Activated CD8-positive, alpha-beta T cell treated with anti-CD3 and anti-CD28 coated beads, Interleukin-2, amount 10 ng/mL, durations not matched to agents 7 days and 5 days (primary cell): ENCODE data around the gene HOXD8. TPM values are rescaled to one million over a fixed set of nuclear protein-coding genes. Genes with fewer than 3 reads are reported as not detected.

Experiments used
- ATAC-seq: fragments of 150-1000 bp; cut with Tn5 transposase; one replicate; pipeline ENCODE4 v1.10.0; 2021; ENCODE audit warnings: moderate library complexity
- CTCF ChIA-PET: fragments of 350-600 bp; sonication (Branson Sonifier 250); formaldehyde crosslinking; loops from one replicate; lab custom pipeline; 2021; ENCODE audit warnings: antibody characterized with exemption; lab: Charles Lee
- POLR2A ChIA-PET: fragments of 350-600 bp; sonication (Branson Sonifier 250); formaldehyde crosslinking; loops from one replicate; lab custom pipeline; 2021; ENCODE audit warnings: antibody characterized with exemption; lab: Charles Lee
- DNase-seq: peaks from one replicate; pipeline ENCODE4 v3.0.0-alpha.2; 2020
- H3K27ac Mint-ChIP-seq: one replicate; pipeline ENCODE4 v1.8.0; 2021; ENCODE audit warnings: mild to moderate bottlenecking, mixed read lengths
- H3K27me3 Mint-ChIP-seq: one replicate; pipeline ENCODE4 v1.8.0; 2021; ENCODE audit warnings: low read depth, mixed read lengths
- H3K36me3 Mint-ChIP-seq: one replicate; pipeline ENCODE4 v1.8.0; 2021; ENCODE audit warnings: low read depth, mixed read lengths
- H3K4me1 Mint-ChIP-seq: one replicate; pipeline ENCODE4 v1.8.0; 2021; ENCODE audit warnings: low read depth, mixed read lengths
- H3K4me3 Mint-ChIP-seq: one replicate; pipeline ENCODE4 v1.8.0; 2021; ENCODE audit warnings: mild to moderate bottlenecking, mixed read lengths
- H3K9me3 Mint-ChIP-seq: one replicate; pipeline ENCODE4 v1.8.0; 2022; ENCODE audit warnings: mixed read lengths; ENCODE audit not compliant: insufficient read depth
- microRNA-seq: library from miRNA; unstranded; fragments of <30 nt; microRNA quantifications from one replicate; pipeline ENCODE4 v1.2.0, GENCODE V29; 2022
- total RNA-seq, 2 experiments: library from RNA; stranded (reverse); gene quantifications; one replicate each; pipeline ENCODE4 v1.2.3, GENCODE V29; 2021

HOXD8 gene
- total RNA-seq, 2 experiments from 2014 or later, result not detected

DNA sequence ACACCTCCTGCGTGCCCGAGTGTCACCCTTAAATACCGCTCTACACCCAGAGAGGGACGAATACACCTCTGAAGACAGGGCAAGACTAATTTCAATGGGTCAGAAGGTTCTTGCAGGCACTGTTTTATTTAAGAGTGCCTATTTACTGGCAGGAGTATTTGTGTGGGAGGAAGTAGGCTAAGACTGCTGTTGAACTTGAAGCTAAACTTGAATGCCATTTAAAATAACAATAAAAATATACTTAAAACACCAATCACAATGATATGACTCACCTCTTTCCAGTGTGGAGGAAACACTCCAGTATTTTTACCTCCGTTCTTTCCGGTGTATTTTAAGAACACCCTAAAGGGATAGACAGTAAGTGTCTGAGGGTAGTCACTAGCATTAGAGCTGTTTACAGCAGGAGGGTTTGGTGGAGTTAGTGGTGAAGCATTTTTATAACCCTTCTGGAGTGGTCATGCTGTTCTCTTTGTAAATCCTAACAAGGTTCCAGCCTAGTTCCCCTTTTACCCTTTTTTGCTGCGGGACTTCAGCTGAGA lies 49.3 kb downstream of the HOXD8 start:
- ATAC-seq (peak; percentile 19), DNase-seq (no peak)
- Mint-ChIP-seq H3K4me1 (peaks cover 5% of the 10 kb centered on the region), H3K4me3 (no peak overlapping the region), H3K9me3 (no peaks in the 10 kb centered on the region), H3K36me3 (no peaks in the 10 kb centered on the region), H3K27me3 (peaks cover 80% of the 10 kb centered on the region), H3K27ac (no peak overlapping the region)
- ChIA-PET POLR2A (no interaction called here), CTCF (interaction anchor here (0.7 to 1.7 kb wide), 3 partner anchors 9 to 376 kb away, joined by 3 to 4 read pairs (median 4); no protein-coding TSS in a partner anchor)

DNA sequence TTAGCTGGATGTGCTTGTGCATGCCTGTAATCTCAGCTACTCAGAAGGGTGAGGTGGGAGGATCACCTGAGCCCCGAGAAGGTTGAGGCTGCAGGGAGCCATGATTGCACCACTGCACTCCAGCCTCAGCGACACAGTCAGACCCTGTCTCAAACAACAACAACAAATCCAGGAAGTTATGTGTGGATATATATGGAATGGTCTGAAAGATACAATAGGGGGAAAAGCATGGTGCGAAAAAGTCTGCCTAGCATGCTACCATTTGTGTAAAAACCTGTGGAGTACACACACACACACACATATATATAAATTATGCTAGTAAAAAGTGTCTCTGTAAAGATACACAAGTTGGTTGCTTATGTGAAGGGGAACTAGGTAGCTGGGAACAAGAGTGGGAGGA lies 52.0 kb downstream of the HOXD8 start:
- Mint-ChIP-seq H3K27ac (no peak overlapping the region), H3K9me3 (no peaks in the 10 kb centered on the region), H3K36me3 (no peaks in the 10 kb centered on the region), H3K27me3 (peaks cover 70% of the 10 kb centered on the region), H3K4me1 (peaks cover 3% of the 10 kb centered on the region), H3K4me3 (no peak overlapping the region)
- ChIA-PET CTCF (interaction anchor here (1.4 kb wide), 1 partner anchor 273 kb away, joined by 6 read pairs; no protein-coding TSS in a partner anchor), POLR2A (no interaction called here)
- no peak for DNase-seq
- no peak for ATAC-seq

Small RNAs within 50 kb of the gene (microRNA-seq; reads per million reads assigned to microRNA genes)
- gene MIR10B, result 3.4 reads per million

Other genes starting within 250 kb of the HOXD8 start
- gene LNPK, start 127.4 kb upstream of the HOXD8 start, total RNA-seq, result 10 to 100 TPM; 49.0 to 50.2 TPM
- not detected for gene EVX2, start 45.7 kb upstream of the HOXD8 start, total RNA-seq
- gene HOXD13, start 37.0 kb upstream of the HOXD8 start, total RNA-seq, result not detected
- not detected for gene HOXD12, start 29.9 kb upstream of the HOXD8 start, total RNA-seq
- gene HOXD11, start 22.4 kb upstream of the HOXD8 start, total RNA-seq, result not detected
- gene HOXD10, start 12.9 kb upstream of the HOXD8 start, total RNA-seq, result not detected
- gene HOXD9, start 7.0 kb upstream of the HOXD8 start, total RNA-seq, result not detected
- gene HOXD4, start 21.8 kb downstream of the HOXD8 start, total RNA-seq, result not detected
- not detected for gene HOXD3, start 27.6 kb downstream of the HOXD8 start, total RNA-seq
- gene HOXD1, start 59.0 kb downstream of the HOXD8 start, total RNA-seq, result not detected
- 10 to 100 TPM; 10.1 to 11.4 TPM for gene MTX2, start 139.7 kb downstream of the HOXD8 start, total RNA-seq